HTERT RPE-1 (cell line): ENCODE results near the gene TMCC2.

Experiments
- in situ Hi-C: fragments of 300-500 bp; cut with MboI; formaldehyde crosslinking; loops from 4 replicates; pipeline ENCODE4 v1.14.3; 2020; ENCODE audit warnings: low sequenced_read_pairs

Gene TMCC2

GRCh38 chr1:205258261-205258691, 30.5 kb downstream of the TMCC2 start:
- in situ Hi-C loops, result no loop called here

GRCh38 chr1:205258719-205259118, 31.0 kb downstream of the TMCC2 start:
- in situ Hi-C loops, result no loop called here

GRCh38 chr1:205259324-205259832, 31.6 kb downstream of the TMCC2 start:
- in situ Hi-C loops, result no loop called here

- in situ Hi-C loops, result no loop called here
These were observed 32.3 kb downstream of the TMCC2 start for GRCh38 chr1:205259998-205260397.

GRCh38 chr1:205260948-205261732, 33.4 kb downstream of the TMCC2 start:
- in situ Hi-C loops, result no loop called here

GRCh38 chr1:205261946-205262691, 34.4 kb downstream of the TMCC2 start:
- in situ Hi-C loops, result no loop called here

- in situ Hi-C loops, result no loop called here
These were observed 35.0 kb downstream of the TMCC2 start for GRCh38 chr1:205262731-205263171.

GRCh38 chr1:205263580-205264190, 35.9 kb downstream of the TMCC2 start:
- in situ Hi-C loops, result no loop called here

GRCh38 chr1:205266611-205267305, 39.0 kb downstream of the TMCC2 start:
- in situ Hi-C loops, result no loop called here

GRCh38 chr1:205267306-205267902, 39.7 kb downstream of the TMCC2 start:
- in situ Hi-C loops, result no loop called here

- in situ Hi-C loops, result no loop called here
These were observed 41.3 kb downstream of the TMCC2 start for GRCh38 chr1:205268846-205269680.

GRCh38 chr1:205269711-205270110, 42.0 kb downstream of the TMCC2 start:
- in situ Hi-C loops, result no loop called here

GRCh38 chr1:205270271-205270670, 42.5 kb downstream of the TMCC2 start:
- in situ Hi-C loops, result no loop called here

- in situ Hi-C loops, result no loop called here
These were observed 43.0 kb downstream of the TMCC2 start for GRCh38 chr1:205270764-205271163.

- in situ Hi-C loops, result no loop called here
These were observed 43.5 kb downstream of the TMCC2 start for GRCh38 chr1:205271277-205271676.

- in situ Hi-C loops, result no loop called here
These were observed 44.0 kb downstream of the TMCC2 start for GRCh38 chr1:205271745-205272144.

- in situ Hi-C loops, result no loop called here
These were observed 44.8 kb downstream of the TMCC2 start for GRCh38 chr1:205272536-205272935.

- in situ Hi-C loops, result no loop called here
These were observed 45.8 kb downstream of the TMCC2 start for GRCh38 chr1:205273551-205273982.

- in situ Hi-C loops, result no loop called here
These were observed 46.4 kb downstream of the TMCC2 start for GRCh38 chr1:205274041-205274691.
